Measurements from ENCODE around the gene PPP3R1. TPM values are rescaled to one million over a fixed set of nuclear protein-coding genes. Genes with fewer than 3 reads are reported as not detected.

PPP3R1 gene
- total and polyA plus RNA-seq, 9 of the 15 experiments (the other 6 are each of a cell fraction or from before 2014, with no cell fraction given), result 3.7 to 70.0 (median 24.8) TPM

DNA sequence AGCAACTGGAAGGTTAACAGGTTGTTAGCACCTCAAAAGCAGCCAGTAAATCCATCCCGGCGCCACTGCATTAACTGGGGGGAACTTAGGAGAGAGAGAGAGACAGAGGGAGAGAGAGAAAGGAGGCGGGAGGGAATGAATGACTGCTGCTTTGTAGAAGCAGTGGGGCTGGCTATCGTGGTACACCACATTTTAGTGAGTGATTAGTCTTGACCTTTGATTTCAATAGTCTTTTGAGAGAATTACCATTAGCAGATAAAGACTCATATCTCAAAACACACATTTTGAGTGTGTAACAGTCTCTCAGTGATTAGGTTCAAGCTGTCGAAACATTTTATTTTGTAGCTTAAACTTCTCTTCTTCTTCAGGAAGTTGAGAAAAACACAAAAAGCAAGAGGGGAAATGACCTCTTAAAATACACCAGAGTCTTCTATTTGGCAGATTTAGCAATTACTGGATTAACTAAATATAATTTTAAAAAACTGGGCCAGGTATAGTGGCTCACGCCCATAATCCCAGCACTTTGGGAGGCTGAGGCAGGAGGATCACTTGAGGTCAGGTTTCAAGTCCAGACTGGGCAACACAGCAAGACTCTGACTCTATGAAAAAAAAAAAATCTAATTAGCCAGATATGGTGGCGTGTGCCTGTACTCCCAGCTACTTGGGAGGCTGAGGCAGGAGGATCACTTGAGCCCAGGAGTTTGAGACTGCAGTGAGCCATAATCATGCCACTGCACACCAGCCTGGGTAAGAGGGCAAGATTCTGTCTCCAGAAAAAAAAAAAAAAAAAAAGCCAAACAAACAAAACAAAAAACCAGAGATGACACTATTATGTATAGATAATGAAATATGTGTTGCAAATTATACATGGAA, 116.6 kb downstream of the PPP3R1 start (continued):
- TF ChIP-seq, protein P1, sequence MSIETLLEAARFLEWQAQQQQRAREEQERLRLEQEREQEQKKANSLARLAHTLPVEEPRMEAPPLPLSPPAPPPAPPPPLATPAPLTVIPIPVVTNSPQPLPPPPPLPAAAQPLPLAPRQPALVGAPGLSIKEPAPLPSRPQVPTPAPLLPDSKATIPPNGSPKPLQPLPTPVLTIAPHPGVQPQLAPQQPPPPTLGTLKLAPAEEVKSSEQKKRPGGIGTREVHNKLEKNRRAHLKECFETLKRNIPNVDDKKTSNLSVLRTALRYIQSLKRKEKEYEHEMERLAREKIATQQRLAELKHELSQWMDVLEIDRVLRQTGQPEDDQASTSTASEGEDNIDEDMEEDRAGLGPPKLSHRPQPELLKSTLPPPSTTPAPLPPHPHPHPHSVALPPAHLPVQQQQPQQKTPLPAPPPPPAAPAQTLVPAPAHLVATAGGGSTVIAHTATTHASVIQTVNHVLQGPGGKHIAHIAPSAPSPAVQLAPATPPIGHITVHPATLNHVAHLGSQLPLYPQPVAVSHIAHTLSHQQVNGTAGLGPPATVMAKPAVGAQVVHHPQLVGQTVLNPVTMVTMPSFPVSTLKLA (conservative IDR thresholded peaks at IDR 0.05), result peak; percentile 29 to 76; a peak in 2 of 4 replicates
- TF ChIP-seq NR2C1 (IDR thresholded peaks at IDR 0.05) (peak; percentile 54; the same call in 1 of the 2 replicates), NR2C1 (tag; IDR thresholded peaks at IDR 0.05) (peak; percentile 79), MEF2A (IDR thresholded peaks at IDR 0.05; ENCODE audit: control insufficient read depth, low read depth, low read length) (no peak), ELF2 (CRISPR knock-in tag; IDR thresholded peaks at IDR 0.05) (no peak), KAT8 (IDR thresholded peaks at IDR 0.05; ENCODE audit: low read depth) (no peak), ZNF212 (CRISPR knock-in tag; IDR thresholded peaks at IDR 0.05) (no peak), NELFE (IDR thresholded peaks at IDR 0.05; ENCODE audit: insufficient read depth, insufficient read length) (no peak), ZNF263 (CRISPR knock-in tag; IDR thresholded peaks at IDR 0.05; ENCODE audit: borderline replicate concordance) (no peak), ZNF778 (CRISPR knock-in tag; IDR thresholded peaks at IDR 0.05) (no peak), SREBF2 (CRISPR knock-in tag; IDR thresholded peaks at IDR 0.05) (no peak), ZNF274 (IDR thresholded peaks at IDR 0.05; ENCODE audit: borderline replicate concordance, low read depth, low read length) (peak; percentile 42; the same call in 1 of the 2 replicates), ZNF644 (tag; IDR thresholded peaks at IDR 0.05; ENCODE audit: low read depth) (peak; percentile 93), HBP1 (CRISPR knock-in tag; IDR thresholded peaks at IDR 0.05) (peak; percentile 88; the same call in 1 of the 2 replicates), EP300 (IDR thresholded peaks at IDR 0.05; ENCODE audit: low read length) (peak; percentile 98), SMARCA4 (IDR thresholded peaks at IDR 0.05) (peak; percentile 99)
- TF ChIP-seq, protein P2, sequence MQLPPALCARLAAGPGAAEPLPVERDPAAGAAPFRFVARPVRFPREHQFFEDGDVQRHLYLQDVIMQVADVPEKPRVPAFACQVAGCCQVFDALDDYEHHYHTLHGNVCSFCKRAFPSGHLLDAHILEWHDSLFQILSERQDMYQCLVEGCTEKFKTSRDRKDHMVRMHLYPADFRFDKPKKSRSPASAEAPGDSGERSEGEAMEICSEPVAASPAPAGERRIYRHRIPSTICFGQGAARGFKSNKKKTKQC (CRISPR knock-in tag; IDR thresholded peaks at IDR 0.05), result no peak
- TF ChIP-seq, protein P3, sequence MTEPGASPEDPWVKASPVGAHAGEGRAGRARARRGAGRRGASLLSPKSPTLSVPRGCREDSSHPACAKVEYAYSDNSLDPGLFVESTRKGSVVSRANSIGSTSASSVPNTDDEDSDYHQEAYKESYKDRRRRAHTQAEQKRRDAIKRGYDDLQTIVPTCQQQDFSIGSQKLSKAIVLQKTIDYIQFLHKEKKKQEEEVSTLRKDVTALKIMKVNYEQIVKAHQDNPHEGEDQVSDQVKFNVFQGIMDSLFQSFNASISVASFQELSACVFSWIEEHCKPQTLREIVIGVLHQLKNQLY (CRISPR knock-in tag; conservative IDR thresholded peaks at IDR 0.05), result no peak
- TF ChIP-seq, protein P4, sequence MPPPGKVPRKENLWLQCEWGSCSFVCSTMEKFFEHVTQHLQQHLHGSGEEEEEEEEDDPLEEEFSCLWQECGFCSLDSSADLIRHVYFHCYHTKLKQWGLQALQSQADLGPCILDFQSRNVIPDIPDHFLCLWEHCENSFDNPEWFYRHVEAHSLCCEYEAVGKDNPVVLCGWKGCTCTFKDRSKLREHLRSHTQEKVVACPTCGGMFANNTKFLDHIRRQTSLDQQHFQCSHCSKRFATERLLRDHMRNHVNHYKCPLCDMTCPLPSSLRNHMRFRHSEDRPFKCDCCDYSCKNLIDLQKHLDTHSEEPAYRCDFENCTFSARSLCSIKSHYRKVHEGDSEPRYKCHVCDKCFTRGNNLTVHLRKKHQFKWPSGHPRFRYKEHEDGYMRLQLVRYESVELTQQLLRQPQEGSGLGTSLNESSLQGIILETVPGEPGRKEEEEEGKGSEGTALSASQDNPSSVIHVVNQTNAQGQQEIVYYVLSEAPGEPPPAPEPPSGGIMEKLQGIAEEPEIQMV (tag; conservative IDR thresholded peaks at IDR 0.05; ENCODE audit: low read depth), result no peak
- TF ChIP-seq, protein P5, sequence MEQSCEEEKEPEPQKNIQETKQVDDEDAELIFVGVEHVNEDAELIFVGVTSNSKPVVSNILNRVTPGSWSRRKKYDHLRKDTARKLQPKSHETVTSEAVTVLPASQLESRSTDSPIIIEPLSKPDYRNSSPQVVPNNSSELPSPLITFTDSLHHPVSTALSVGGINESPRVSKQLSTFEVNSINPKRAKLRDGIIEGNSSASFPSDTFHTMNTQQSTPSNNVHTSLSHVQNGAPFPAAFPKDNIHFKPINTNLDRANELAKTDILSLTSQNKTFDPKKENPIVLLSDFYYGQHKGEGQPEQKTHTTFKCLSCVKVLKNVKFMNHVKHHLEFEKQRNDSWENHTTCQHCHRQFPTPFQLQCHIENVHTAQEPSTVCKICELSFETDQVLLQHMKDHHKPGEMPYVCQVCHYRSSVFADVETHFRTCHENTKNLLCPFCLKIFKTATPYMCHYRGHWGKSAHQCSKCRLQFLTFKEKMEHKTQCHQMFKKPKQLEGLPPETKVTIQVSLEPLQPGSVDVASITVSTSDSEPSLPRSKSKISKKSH (CRISPR knock-in tag; IDR thresholded peaks at IDR 0.05), result no peak

All from K562 (cell line).